Measurements from ENCODE around the gene MCUR1. TPM values are rescaled to one million over a fixed set of nuclear protein-coding genes. Genes with fewer than 3 reads are reported as not detected.
"Not testable (repeated sequence)": the region's sequence is repeated elsewhere in the genome, so short reads cannot be mapped to it uniquely, and the experiment has no call there.

MCUR1 gene
- total and polyA plus RNA-seq, 2 of the 13 experiments (the other 11 are each of a cell fraction or from before 2014, with no cell fraction given) = 8.0 to 29.6 TPM

DNA sequence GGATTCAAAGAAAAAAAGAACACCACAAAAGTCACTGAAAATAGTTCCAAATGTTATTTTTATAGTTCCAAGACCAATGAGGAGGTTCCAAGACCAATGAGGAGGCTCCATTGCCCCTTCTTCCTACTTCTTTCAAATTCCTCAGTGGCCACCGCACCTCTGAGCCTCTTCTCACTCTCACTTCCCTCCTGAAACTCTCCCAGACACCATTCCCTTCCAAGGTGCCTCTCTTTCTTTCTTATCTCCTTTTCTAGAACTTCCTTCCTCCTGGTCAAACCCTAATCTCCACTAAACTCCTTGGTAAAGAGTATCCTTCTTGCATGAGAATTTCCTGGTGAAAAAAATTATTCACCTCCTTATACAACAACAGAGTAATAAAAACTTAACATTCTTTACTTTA is 20.4 kb upstream of the MCUR1 start (continued):
- TF ChIP-seq, protein P1, sequence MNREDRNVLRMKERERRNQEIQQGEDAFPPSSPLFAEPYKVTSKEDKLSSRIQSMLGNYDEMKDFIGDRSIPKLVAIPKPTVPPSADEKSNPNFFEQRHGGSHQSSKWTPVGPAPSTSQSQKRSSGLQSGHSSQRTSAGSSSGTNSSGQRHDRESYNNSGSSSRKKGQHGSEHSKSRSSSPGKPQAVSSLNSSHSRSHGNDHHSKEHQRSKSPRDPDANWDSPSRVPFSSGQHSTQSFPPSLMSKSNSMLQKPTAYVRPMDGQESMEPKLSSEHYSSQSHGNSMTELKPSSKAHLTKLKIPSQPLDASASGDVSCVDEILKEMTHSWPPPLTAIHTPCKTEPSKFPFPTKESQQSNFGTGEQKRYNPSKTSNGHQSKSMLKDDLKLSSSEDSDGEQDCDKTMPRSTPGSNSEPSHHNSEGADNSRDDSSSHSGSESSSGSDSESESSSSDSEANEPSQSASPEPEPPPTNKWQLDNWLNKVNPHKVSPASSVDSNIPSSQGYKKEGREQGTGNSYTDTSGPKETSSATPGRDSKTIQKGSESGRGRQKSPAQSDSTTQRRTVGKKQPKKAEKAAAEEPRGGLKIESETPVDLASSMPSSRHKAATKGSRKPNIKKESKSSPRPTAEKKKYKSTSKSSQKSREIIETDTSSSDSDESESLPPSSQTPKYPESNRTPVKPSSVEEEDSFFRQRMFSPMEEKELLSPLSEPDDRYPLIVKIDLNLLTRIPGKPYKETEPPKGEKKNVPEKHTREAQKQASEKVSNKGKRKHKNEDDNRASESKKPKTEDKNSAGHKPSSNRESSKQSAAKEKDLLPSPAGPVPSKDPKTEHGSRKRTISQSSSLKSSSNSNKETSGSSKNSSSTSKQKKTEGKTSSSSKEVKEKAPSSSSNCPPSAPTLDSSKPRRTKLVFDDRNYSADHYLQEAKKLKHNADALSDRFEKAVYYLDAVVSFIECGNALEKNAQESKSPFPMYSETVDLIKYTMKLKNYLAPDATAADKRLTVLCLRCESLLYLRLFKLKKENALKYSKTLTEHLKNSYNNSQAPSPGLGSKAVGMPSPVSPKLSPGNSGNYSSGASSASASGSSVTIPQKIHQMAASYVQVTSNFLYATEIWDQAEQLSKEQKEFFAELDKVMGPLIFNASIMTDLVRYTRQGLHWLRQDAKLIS (CRISPR knock-in tag; IDR thresholded peaks at IDR 0.05) = no peak
- TF ChIP-seq ZNF543 (CRISPR knock-in tag; IDR thresholded peaks at IDR 0.05) (no peak), ZNF746 (CRISPR knock-in tag; IDR thresholded peaks at IDR 0.05) (no peak), HCFC1 (IDR thresholded peaks at IDR 0.05; ENCODE audit: low read depth, low read length) (no peak)

GRCh38 chr6:13834018-13834417 is 19.7 kb upstream of the MCUR1 start:
- POLR2A ChIA-PET; H3K27ac ChIP-seq (ENCODE audit: extremely low read length, insufficient read depth, low read length); ATAC-seq; H3K79me2 ChIP-seq (ENCODE audit: insufficient read depth, low read length); CTCF ChIA-PET (ENCODE audit: low intra/inter-chr PET ratio, low total read pairs); H3K9ac ChIP-seq (ENCODE audit: insufficient read depth, low read depth, low read length); H4K20me1 ChIP-seq (ENCODE audit: insufficient read depth, low read length); intact Hi-C loops (cut with micrococcal nuclease; ENCODE audit: unreplicated experiment); H3K36me3 ChIP-seq (replicated peaks in 1 of 2; ENCODE audit: control insufficient read depth in 1 of 2, insufficient read depth in 2 of 2, low read length in 2 of 2); H3K4me2 ChIP-seq (ENCODE audit: low read depth, low read length); H2AFZ ChIP-seq (ENCODE audit: low read length); DNase-seq (ENCODE audit: low spot score); H3K4me3 ChIP-seq (replicated peaks in 1 of 3; ENCODE audit: insufficient read depth in 1 of 3, low read depth in 2 of 3, low read length in 3 of 3); H3K27me3 ChIP-seq (ENCODE audit: control insufficient read depth in 1 of 2, insufficient read depth in 2 of 2, low read length in 2 of 2); in situ Hi-C loops (cut with HindIII; ENCODE audit: extremely low pct_ligation_motif_present, low pct_unique_long_range_greater_than_20kb); BruUV-seq (replicated peaks); FAIRE-seq; H3K4me1 ChIP-seq (ENCODE audit: insufficient read depth, low read length); H3K9me3 ChIP-seq (ENCODE audit: low read length): not testable (repeated sequence)
- 47% methylated on average over 5 of the region's 5 CpGs for WGBS (ENCODE audit: low lambda C conversion rate)

All from HepG2 (cell line).